ENCODE measurements around the gene MYL12A. TPM values are rescaled to one million over a fixed set of nuclear protein-coding genes. Genes with fewer than 3 reads are reported as not detected.

Gene MYL12A
- total and polyA plus RNA-seq, 11 donors = 1,642 to 7,537 (median 4,261) TPM

- TF ChIP-seq POLR2A (IDR thresholded peaks at IDR 0.05) (no peak), CTCF (IDR thresholded peaks at IDR 0.05) (no peak)
- WGBS, 4 donors = 30 to 33% (median 32%) methylated on average over 14 of the region's 14 CpGs
- no peak overlapping the region for H3K27ac ChIP-seq
- H3K4me1 ChIP-seq = peaks cover 0 to 22% (median 9%) of the 10 kb centered on the region in 12 donors
- H3K36me3 ChIP-seq = peaks cover 0 to 50% (median 45%) of the 10 kb centered on the region in 9 donors
- H3K9me3 ChIP-seq = no peaks in the 10 kb centered on the region
- no peak overlapping the region for H3K4me3 ChIP-seq
- ATAC-seq (peak in 2 of 4 donors; percentile 9 to 34), DNase-seq (no peak)
- no peaks in the 10 kb centered on the region for H3K27me3 ChIP-seq
- intact Hi-C loops (cut with DNase I) = loop anchor here (2.0 to 10.0 kb wide), 15 partner anchors 168 to 718 kb away; partner anchors contain the start of gene TGIF1 (in 1 of the 10)
Measured at GRCh38 chr18:3279201-3280185, 31.9 kb downstream of the MYL12A start.

- H3K4me3 ChIP-seq = no peak overlapping the region
- H3K36me3 ChIP-seq = peaks cover 0 to 27% (median 23%) of the 10 kb centered on the region in 9 donors
- 6 to 20% (median 14%) methylated on average over 2 of the region's 2 CpGs for WGBS, 4 donors
- H3K27me3 ChIP-seq = no peaks in the 10 kb centered on the region
- peaks cover 0 to 22% (median 9%) of the 10 kb centered on the region in 12 donors for H3K4me1 ChIP-seq
- TF ChIP-seq POLR2A (IDR thresholded peaks at IDR 0.05) = no peak
- TF ChIP-seq CTCF (IDR thresholded peaks at IDR 0.05) = peak; percentile 55 to 83 (median 75)
- intact Hi-C loops (cut with DNase I) = loop anchor here in 9 of 10 donors (1.0 to 10.0 kb wide), 18 partner anchors 166 to 716 kb away; partner anchors contain the start of gene TGIF1 (in 1 of the 9)
- DNase-seq (no peak), ATAC-seq (peak; percentile 73 to 85 (median 82))
- no peaks in the 10 kb centered on the region for H3K9me3 ChIP-seq
- H3K27ac ChIP-seq = peak overlapping the region in 6 of 12 donors; percentile 9 to 56 (median 51)
Measured at GRCh38 chr18:3281456-3282400, 34.1 kb downstream of the MYL12A start.

GRCh38 chr18:3283253-3283863 lies 35.8 kb downstream of the MYL12A start:
- intact Hi-C loops (cut with DNase I) = loop anchor here in 9 of 10 donors (2.0 to 10.0 kb wide), 15 partner anchors 164 to 714 kb away; partner anchors contain the start of gene TGIF1 (in 1 of the 9)
- no peaks in the 10 kb centered on the region for H3K27me3 ChIP-seq
- no peak for TF ChIP-seq CTCF (IDR thresholded peaks at IDR 0.05)
- no peak for TF ChIP-seq POLR2A (IDR thresholded peaks at IDR 0.05)
- H3K27ac ChIP-seq = peak overlapping the region in 5 of 12 donors; percentile 30 to 56 (median 52)
- 65 to 77% (median 70%) methylated on average over 10 of the region's 10 CpGs for WGBS, 4 donors
- H3K9me3 ChIP-seq = no peaks in the 10 kb centered on the region
- ATAC-seq (no peak), DNase-seq (no peak)
- peaks cover 0 to 22% (median 9%) of the 10 kb centered on the region in 12 donors for H3K4me1 ChIP-seq
- H3K4me3 ChIP-seq = peak overlapping the region in 7 of 12 donors; percentile 27 to 46 (median 33)
- H3K36me3 ChIP-seq = peaks cover 0 to 11% (median 7%) of the 10 kb centered on the region in 9 donors

All from heart left ventricle (tissue), 16 donors.